Hepatocyte (in vitro differentiated cells): Measurements from ENCODE around the gene PPDPF.
"Not testable (repeated sequence)": the region's sequence is repeated elsewhere in the genome, so short reads cannot be mapped to it uniquely, and the experiment has no call there.

ENCODE experiments used
- EZH2 ChIP-seq: fragments of 200-600 bp; sonication (generic); IDR thresholded peaks from 2 replicates; pipeline ENCODE4 v1.6.1; 2016; ENCODE audit warnings: antibody characterized with exemption, mild to moderate bottlenecking, borderline replicate concordance
- TF ChIP-seq, protein P1 (sequence below): fragments of 200-600 bp; sonication (generic); IDR thresholded peaks from 2 replicates; pipeline ENCODE4 v1.5.1; 2016; ENCODE audit warnings: antibody characterized with exemption, mild to moderate bottlenecking; ENCODE audit not compliant: poor library complexity

DNA sequence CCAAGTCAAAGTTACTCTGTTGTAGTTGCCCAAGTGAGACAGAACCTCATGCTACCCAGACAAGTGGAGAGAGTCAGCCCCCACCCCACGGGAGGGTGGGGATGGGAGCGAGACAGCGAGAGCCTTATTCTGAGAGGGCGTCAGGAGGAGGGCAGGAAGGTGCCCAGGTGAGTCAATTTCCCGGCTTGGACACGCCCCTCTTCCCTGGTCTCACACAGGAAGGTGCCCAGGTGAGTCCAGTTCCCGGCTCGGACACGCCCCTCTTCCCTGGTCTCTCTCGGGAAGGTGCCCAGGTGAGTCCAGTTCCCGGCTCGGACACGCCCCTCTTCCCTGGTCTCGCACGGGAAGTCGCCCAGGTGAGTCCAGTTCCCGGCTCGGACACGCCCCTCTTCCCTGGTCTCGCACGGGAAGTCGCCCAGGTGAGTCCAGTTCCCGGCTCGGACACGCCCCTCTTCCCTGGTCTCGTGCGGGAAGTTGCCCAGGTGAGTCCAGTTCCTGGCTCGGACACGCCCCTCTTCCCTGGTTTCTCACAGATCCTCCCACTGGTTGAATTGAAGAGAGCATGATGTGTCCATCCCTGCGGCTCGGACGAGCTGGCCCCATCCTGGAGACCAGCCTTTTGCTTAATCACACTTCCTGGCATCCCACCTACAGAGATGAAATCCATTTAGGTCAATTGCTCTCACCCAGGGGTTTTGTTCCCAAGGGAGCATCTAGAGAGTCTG is 40.7 kb upstream of the PPDPF start:
- TF ChIP-seq, protein P1, sequence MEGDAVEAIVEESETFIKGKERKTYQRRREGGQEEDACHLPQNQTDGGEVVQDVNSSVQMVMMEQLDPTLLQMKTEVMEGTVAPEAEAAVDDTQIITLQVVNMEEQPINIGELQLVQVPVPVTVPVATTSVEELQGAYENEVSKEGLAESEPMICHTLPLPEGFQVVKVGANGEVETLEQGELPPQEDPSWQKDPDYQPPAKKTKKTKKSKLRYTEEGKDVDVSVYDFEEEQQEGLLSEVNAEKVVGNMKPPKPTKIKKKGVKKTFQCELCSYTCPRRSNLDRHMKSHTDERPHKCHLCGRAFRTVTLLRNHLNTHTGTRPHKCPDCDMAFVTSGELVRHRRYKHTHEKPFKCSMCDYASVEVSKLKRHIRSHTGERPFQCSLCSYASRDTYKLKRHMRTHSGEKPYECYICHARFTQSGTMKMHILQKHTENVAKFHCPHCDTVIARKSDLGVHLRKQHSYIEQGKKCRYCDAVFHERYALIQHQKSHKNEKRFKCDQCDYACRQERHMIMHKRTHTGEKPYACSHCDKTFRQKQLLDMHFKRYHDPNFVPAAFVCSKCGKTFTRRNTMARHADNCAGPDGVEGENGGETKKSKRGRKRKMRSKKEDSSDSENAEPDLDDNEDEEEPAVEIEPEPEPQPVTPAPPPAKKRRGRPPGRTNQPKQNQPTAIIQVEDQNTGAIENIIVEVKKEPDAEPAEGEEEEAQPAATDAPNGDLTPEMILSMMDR = not testable (repeated sequence)
- TF ChIP-seq EZH2 = not testable (repeated sequence)
